CD1c-positive myeloid dendritic cell (primary cell): ENCODE data around the gene RLN3.

Experiments
- DNase-seq: peaks from one replicate; pipeline ENCODE4 v3.0.0-alpha.2; 2016; ENCODE audit errors: extremely low spot score

RLN3 gene, protein sequence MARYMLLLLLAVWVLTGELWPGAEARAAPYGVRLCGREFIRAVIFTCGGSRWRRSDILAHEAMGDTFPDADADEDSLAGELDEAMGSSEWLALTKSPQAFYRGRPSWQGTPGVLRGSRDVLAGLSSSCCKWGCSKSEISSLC

DNA sequence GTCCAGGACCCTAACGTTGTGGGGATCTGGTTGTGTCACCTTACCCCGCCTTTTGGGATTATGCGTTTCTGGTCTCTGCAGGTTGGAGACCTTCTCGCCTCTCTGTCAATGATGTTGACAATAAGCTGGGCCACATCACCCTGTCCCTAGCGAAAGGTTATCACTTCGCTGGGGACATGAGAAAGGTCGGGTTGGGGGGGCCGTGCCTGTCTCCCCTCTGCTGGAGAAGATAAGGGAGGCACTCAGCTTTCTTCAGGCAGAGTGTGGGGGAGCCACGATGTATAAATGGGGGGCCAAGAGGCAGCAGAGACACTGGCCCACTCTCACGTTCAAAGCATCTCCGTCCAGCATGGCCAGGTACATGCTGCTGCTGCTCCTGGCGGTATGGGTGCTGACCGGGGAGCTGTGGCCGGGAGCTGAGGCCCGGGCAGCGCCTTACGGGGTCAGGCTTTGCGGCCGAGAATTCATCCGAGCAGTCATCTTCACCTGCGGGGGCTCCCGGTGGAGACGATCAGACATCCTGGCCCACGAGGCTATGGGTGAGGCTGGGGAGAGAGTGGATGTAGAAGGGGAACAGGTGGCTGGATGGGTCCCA, at the start of gene RLN3:
RLN3 (plus strand) TSS at position 293 of the 595 bp plus-strand sequence; CDS start at position 350, 57 bp downstream.
- no peak for DNase-seq

DNA sequence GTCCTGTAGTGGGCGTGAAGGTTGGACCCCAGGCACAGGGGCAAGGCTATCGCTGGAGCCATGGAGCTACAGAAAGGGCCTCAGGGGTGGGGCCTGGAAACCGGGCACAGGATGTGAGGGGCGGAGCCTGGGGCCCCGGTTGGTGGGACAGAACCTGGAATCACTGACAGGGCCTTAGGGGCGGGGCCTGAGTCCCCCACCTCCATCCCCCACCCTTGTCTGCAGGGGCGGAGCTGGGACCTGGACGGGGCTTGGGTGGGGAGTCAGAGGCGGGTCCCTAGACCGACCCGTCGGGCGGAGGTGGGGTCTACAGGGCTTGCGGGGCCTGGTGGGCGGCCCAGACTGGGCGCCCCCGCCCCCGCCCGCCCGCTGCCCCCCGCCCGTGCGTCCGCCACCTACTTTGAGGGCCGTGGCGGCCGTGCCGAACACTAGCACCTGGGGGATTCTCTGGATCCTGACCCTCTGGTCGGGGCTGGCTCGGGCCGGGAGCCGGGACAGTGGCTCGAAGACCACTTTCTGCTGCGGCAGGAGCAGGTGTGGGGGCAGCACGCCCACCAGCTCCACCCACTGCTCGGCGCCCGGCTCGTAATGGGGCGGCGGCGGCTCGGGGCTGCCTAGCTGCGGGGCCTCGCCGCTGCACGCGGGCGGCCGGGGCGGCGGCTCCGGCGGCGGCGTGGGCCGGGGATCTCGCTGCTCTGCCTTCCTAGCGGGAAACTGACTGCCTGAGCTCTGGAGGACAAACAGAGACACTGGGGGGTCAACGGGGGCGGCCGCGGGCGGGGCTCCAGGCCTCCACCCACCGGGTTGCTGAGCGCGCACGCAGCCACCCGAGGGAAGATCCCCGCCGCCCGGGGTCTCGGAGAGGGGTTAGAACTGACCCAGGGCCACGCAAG, 49.4 kb upstream of the RLN3 start:
- DNase-seq, result peak; percentile 33

DNA sequence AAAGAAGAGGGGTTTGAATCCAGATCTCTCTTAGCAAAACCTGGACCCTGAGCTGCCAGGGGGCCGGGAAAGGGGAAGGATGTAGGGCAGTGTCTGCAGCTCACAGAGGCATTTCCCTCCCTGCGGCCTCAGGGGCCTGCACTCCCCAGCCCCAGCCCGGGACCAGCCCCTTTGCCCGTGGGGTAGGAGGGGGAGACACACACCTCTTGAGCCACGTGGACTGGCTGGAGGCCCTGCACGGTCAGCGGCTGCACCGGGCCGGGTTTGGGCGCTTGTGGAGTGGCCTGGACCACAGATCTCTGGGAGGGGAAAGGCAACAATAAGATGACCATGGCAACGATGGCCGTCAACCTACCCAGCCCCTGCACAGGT, 48.7 kb upstream of the RLN3 start:
- peak; percentile 20 for DNase-seq

DNA sequence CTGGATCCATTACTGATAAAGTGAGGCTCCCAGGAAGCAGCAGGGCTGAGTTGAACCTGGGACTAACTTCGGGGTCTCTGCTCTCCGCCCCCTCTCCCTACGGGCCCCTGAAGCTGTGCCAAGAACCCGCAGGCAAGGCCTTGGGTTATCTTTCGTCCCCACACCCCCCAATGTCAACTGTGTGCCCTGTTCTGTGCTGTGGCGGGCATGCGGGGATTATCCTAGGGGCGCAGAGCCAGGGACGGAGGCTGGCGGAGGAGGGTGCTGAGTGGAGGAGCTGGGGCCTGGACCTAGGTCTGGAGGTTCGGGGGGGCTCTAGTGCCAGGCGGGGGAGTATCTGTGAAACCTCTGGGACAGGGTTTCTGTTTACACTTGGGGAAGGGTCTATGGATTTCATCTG, 48.3 kb upstream of the RLN3 start:
- no peak for DNase-seq

DNA sequence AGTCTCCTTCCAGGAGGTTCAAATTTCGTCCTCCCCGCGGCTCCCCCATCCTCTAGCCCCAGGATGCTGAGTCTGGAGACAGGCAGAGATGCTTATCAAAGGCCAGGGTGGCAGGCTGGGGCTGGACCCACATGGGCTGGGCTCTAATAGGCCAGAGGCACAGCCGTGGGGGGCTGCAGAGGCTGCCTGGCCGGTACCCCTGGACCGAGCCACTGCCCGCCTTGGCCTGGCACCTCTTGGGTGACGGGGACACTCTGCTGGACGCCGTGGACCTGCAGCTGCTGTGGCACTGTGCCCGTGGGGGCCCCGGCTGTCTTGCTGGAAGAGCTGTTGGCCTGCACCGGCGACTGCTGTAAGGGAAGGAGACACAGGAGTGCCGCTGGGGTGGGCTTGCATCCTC, 47.6 kb upstream of the RLN3 start:
- DNase-seq, result no peak

DNA sequence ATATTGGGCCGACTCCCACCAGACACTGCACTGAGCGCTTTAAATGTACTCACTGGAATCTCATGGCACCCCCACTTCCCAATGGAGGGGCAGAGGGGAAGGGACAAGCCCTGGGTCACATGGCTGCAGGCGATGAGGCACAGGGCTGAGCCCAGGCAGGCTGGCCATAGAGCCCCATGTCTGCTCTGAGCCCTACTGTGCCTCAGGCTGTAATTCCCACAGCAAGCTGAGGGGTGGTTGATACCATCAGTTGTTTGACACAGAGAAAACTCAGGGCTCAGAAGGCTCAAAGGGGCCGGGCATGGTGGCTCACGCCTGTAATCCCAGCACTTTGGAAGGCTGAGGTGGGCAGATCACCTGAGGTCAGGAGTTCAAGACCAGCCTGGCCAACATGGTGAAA, 46.9 kb upstream of the RLN3 start:
- no peak for DNase-seq

DNA sequence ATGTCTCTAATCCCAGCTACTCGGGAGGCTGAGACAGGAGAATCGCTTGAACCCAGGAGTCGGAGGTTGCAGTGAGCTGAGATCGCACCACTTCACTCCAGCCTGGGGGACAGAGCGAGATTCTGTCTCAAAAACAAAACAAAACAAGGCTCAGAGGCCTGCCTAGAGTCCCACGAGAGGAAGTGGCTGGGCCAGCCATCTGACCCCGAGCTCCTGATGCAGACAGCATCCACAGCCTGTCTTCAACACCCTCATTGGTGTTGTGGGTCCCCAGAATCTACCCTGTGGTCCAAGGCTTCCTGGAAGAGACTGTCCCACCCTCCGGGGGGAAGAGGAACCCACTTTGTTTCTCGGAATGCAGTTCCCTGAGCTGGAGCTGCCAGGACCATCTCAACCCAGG, 46.5 kb upstream of the RLN3 start:
- DNase-seq, result no peak

DNA sequence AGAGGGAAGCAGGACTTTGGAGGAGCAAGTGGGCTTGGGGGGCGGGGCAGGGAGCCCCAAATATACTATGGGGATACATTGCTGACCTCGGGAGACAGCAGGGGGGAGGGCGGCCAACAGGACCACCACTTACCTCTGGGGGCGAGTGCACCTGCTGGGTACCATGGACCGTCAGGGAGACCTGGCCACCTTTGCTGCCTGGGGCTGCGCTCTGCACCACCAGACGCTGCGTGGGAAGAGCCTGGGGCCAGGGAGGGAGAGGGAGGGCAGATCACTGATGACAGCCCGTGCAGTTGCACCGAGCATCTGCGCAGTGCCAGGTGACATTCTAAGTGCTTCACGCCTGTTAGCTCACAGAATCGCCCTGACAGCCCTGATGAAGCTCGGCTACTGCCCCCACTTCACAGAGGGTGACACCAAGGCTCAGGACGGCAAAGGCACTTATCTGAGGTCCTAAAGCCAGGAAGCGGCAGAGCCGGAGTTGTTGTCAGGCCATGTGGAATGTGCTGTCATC, 45.9 kb upstream of the RLN3 start:
- DNase-seq, result no peak

DNA sequence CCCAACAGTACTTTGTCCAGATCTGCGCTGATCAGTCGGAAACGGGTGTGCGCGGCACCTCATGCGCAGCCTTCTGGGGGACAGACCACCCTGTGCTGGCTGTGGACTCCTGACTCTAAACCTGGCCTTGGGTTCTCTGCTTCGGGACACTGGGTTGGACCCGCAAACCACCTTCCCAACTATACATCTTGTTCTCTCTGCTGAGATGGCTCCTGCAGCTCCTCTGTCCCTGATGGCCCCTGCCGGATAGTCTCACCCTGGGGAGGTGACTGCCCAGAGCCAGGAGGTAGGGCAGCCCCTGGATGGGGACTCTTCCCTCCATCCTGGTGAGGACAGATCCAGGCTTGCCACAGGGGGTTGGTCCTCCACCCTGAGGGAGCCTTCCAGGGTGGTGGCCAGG, 45.2 kb upstream of the RLN3 start:
- no peak for DNase-seq

DNA sequence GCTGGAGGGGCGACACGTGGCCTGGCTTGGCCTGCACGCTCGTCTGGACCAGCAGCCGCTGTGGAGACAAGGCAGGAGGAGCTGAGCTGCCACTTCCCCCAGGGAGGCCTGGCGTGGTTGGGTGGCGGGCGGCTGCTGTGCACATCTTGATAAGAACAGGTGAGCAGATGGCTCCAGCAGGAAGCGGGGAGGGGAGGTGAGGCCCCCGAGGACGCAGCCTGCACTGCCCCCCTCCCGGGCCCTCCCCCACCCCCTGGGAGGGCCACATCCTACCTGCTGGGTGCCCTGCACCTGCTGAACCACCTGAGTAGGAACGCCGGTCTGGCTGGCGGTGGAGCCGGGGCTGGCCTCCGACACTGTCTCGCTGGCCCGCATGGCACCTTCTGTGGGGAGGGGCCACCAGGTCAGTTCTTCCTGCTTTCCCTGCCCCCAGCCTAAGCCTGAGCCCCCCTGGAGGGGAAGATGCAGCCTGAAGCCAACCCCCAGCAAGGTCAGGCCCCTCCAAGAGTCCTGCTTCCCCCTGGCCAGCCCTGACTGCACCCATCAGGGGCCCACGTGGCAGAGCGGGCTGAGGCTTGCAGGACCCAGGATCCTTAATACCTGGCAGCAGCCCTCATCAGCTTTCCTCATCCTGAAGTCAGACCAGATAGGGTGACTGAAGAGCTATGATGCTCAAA, 44.6 kb upstream of the RLN3 start:
- no peak for DNase-seq

DNA sequence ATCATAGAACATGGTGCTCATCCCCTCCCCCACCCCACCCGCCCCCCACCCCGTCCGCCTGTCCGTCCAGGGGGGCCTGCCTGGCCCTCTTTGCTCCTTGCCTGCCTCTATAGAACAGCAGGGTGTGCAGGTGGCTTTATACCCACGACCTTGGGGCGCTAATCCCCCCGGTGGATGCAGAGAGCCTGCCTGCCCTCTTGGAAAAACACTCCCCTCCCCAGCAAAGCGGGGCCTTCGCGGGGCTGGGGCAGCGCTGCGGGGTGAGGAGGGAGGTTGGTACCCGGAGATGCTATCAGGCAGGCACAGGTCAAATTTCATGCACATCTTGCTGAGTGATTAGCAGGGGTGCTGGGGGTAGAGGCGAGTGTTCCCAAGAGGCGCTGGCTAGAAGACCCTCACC, 43.8 kb upstream of the RLN3 start:
- no peak for DNase-seq

DNA sequence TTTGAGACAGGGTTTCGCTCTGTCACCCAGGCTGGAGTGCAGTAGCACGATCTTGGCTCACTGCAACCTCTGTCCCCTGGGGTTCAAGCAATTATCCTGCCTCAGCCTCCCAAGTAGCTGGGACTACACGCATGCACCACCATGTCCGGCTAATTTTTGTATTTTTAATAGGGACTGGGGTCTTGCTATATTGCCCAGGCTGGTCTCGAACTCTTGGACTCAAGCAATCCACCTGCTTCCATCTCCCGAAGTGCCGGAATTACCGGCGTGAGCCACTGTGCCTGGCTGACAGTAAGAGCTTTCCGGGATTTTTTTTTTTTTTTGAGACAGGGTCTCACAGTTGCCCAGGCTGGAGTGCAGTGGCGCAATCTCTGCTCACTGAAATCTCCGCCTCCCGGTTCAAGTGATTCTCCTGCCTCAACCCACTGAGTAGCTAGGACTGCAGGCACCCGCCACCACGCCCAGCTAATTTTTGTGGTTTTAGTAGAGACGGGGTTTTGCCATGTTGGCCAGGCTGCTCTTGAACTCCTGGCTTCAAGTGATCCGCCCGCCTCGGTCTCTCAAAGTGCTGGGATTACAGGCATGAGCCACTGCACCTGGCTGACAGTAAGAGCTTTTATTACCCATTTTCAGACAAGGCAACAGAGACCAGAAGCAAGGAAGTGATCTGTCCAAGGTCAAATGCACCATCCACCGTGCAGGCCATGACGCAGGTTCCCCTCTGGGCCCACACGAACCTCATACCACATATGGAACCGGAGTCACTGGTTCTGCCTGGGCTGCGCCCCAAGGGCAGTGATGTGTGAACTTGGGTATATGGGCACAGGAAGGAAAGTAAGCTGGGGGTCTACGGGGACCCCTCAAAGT, 42.8 kb upstream of the RLN3 start:
- DNase-seq, result peak; percentile 73

DNA sequence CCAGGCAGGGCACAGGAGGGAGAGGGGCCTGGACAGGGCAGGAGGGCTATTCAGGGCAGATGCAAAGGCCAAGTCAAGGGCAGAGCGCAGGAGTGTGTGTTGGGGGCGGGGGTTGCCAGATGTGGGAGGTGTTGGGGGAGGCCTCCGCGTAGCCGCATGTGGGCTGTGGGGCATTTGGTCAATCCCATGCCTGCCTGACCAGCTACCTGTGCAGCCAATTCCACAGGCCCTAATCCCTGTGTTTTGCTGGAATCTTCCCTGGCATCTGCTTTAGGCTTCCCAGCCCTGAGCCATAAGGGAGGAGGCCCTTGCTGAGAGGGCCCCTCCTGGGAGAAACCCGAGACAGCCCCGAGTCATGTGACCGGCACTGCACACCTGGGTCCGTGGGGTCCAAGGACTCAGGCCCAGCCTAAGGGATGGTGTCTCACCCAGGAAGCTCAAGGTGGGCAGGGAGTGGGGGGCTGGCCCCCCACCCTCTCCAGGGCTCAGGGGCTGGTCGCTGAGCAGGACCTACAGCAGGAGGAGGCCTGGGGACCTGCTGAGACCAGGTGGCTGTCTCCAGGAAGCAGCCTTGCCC, 42.1 kb upstream of the RLN3 start:
- DNase-seq, result no peak

DNA sequence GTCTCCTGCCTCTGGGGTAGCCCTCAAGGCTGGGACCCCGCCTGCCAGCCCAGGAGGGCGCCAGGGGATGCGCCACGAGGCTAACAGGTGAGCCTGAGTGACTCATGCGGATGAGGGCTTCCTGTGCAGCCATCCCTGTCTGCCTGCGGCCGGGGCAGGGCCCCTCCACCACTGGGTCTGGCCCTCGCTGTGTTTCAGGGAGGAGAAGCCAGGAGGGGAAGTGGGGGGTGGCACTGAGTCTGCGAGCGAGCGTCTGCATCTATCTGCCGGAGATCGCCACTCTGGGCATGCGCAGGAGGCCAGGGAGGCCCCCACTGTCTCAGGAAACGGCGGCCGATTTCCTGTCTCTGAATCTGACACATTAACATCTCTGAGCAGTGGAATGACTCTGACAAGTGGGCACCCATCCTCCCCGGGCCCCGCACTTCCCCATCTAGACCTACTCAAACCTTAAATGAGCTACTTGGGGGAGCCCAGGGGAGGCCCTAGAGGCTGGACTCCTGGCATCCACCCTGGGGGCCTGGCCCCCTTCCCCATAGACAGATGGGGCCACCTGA, 41.5 kb upstream of the RLN3 start:
- peak; percentile 97 for DNase-seq

DNA sequence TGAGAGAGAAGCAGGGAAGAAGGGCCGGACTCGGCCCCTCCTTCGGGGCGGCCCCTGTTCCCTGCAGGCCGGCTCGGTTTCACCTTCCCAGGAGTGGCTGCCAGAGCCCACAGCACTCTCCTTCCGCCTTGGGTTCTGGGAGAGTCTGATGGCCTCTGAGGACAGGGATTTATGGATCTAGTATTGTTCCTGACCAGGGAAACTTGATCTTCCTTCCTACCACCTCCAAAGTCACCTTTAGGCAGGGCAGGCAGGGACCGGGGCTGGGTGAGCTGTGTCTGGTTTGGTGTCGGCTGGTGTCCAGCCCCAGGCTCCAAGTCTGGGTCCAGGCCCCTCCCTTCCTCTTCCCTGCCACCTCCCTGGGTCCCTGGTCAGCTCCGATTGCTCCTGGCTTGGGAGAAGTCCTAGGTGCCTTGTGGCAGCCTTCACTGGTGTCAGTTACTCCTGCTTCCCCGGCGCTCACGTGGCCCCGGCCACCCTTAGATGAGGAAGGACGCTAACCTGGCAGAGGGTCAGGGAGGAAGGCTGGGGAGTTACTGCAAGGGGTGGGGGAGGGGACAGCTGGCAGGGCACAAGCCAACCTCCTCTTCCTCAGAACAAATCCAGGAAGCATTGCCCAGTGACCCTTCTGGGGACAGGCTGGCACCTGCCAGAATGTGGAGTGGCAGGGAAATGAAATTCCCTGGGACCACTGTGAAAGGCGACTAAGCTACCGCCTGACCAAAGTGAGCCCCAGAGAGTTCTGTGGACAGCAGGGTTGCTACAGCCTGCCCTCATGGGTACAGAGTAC, 40.7 kb upstream of the RLN3 start:
- peak; percentile 58 for DNase-seq

DNA sequence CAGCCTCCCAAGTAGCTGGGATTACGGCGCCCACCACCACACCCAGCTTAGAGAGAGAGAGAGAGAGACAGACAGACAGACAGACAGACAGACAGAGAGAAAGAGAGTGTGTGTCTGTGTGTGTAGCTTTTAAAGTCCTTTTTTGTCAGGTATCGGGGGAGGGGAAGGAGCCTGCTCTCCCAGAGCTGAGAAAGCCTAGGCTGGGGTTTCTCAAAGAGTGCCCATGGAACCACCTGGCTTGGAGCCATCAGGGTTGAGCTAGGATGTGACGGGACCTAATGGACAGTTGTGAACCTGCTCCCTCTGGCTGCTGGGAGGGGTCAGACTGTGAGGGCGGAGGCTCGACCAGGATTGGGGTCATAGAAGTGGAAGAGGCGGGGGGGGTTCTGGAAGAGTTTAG, 38.5 kb upstream of the RLN3 start:
- no peak for DNase-seq

DNA sequence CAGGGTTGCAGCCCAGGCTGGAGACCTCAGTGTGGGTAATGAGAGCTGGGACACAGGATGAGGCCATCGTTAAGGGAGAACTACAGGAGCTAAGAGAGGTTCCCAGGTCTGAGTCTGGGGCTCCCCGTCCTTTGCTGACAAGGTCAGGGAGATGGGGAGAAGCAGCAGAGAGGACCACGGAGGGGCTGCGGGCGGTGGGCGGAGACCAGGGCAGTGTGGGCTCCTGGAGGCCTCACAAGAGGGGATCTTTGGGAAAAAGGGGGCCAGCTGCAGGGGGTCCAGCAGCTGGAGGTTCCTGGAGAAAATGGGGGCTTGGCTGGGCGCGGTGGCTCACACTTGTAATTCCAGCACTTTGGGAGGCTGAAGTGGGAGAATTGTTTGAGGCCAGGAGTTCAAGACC, 37.9 kb upstream of the RLN3 start:
- DNase-seq, result no peak

DNA sequence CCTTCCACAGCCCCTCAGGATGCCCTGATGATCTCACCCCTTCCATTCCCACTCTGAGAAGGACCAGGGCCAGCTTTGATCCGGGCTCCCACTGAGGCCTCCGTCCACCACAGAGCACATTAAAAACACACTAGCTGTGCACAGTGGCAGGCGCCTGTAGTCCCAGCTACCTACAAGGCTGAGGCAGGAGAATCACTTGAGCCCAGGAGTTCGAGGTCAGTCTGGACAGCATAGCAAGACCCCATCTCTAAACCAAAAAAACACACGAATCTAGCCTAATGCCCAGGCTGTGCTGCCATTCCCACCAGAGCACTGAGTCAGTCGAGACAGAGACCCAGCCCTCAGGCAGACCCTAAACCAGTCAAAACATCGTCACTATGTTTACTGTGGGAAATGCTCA, 35.9 kb upstream of the RLN3 start:
- DNase-seq, result no peak

DNA sequence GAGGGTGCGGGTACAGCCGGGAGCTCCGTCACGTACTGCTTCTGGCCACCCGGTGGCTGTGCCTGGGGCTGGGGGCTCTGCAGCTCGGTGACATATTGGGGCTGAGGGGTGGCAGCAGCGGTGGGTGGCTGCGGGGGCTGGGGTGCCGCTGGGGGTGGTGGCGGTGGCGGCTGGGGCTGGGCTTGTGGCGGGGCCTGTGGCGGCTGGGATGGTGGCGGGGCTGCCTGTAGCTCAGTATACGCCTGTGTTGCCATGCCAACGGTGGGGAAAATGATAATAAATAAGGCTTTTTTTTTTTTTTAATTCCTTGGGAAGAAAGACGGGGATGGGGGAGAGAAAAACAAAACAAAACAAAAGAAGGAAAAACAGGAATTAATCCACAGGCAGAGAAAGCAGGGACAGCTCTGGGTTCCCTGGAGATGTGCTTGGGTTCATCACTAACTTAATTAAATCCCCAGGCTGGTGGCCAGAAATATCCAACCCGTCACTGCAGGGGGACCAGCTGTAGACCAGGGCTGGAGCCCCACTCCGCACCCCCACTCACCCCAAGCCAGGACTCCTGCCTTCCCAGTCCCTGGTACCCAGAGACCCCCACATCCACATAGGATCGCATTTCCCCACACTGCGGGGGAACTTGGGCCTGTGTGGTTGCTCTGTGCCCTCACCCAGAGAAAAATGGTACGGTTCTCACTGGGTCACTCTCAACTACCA, 34.2 kb upstream of the RLN3 start:
- DNase-seq, result no peak
